H7 (cell line): ENCODE data around the gene RAP1GAP. TPM values are rescaled to one million over a fixed set of nuclear protein-coding genes. Genes with fewer than 3 reads are reported as not detected.

ENCODE experiments used
- DNase-seq: peaks from one replicate; pipeline ENCODE4 v3.0.0; 2012
- H3K27me3 ChIP-seq: 2 replicates; pipeline ENCODE4 v1.6.0; 2011; ENCODE audit warnings: mild to moderate bottlenecking, low read length; ENCODE audit not compliant: control insufficient read depth, insufficient read depth
- H3K36me3 ChIP-seq: replicated peaks from 2 replicates; pipeline ENCODE4 v1.5.1; 2011; ENCODE audit warnings: low read length; ENCODE audit not compliant: control insufficient read depth, insufficient read depth
- H3K4me3 ChIP-seq: 2 replicates; pipeline ENCODE4 v1.5.1; 2011; ENCODE audit warnings: low read depth, mild to moderate bottlenecking, control low read depth, low read length, moderate library complexity; ENCODE audit not compliant: insufficient read depth
- total RNA-seq: library from RNA; depleted of rRNA; stranded (reverse); fragments of >200 nt; shearing (Covaris generic); gene quantifications from 2 replicates; pipeline ENCODE4 v1.2.3, GENCODE V29; 2014

RAP1GAP gene
- total RNA-seq, 1 experiment from 2014 or later = 9.4 TPM

DNA sequence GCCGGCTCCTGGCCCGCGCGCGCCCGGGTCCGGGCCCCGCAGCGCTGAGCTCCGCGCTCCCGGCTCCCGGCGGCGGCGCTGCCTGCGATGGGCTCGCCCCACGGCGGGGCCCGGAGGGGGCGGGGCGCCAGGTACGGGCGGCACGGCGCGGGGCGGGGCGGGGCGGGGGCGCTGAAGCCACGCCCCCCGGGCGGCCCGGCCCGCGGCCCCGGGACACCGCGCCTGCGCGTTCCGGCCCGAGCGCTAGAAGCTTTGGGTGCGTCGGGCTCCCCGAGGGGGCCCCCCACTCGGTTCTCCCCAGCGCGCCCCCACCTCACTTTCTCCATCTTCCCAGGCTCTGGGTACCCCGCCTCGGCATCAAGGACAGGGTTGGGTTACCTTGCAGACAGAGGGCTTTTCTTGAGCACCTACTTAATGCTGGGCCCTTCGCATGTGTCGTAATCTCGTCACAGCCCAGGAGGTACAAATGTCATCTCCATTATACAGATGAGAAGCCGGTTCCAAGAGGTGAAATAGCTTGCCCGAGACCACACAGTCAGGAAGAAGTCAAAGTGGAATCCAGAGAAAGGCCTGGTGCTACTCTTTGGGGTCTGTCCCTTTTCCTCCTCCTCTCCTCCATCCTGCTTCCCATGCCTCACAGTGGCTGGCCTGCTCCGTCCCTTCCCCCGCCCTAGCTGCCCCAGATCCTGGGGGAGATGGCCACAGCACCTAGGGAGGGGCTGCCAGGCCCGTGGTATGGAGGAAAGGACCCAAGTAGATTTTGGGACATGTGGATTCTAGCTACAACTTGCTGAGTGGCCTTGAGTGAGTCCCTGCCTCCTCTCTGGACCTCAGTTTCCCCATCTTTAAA, 46.5 kb downstream of the RAP1GAP start:
- Histone ChIP-seq H3K27me3 (peaks cover 13% of the 10 kb centered on the region), H3K4me3 (peak overlapping the region; percentile 47), H3K36me3 (no peaks in the 10 kb centered on the region)
- peak; percentile 100 for DNase-seq

DNA sequence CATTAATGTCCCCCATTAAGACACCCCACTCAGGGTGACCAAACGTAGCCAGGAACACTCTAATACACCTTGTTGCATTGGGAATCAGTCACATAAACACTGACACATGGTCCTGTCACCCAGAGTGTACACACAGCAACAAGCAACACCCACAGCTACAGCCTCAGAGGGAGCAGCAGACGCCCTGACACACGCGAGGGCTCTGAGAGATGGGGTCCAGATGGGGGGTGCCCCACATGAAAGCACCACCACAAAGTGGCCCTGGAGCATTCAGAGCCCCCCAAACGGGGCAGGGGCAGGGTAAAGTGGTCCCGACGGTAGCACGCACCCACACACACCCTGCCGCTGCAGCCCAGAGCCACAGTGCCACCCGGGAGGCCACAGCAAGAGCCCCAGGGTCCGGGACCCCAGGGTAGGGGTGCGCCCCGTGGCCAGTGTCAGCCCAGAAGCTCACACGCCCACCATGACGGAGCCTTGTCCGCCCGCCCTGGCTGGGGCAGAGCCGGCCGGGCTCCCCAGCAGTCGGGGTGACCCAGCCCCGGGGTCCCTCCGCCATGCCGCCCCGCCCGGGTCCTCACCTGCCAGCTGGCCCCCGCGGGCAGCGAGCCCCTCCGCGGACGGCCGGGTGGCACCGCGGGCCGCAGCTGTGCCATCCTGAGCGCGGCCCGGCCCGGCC, 47.3 kb downstream of the RAP1GAP start:
- DNase-seq = peak; percentile 59
- Histone ChIP-seq H3K4me3 (peak overlapping the region; percentile 47), H3K36me3 (no peaks in the 10 kb centered on the region), H3K27me3 (peaks cover 13% of the 10 kb centered on the region)

DNA sequence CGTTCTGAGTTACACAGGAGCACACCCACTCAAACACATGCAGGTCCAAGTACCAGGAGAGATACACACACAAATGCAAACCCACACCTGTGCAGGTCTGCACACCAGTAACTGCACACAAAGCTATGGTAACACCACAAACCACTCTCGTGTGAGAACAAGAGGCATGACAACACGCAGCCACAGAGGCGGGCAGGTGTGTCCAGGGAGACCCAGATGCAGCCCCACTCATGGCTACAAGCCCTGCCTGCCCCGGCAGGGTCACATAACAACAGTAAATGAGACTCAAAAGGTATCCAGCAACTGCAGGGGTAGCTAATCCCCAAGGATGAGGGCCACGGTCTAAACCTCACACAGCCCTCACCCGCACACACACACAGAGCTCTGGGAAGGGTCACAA, 48.1 kb downstream of the RAP1GAP start:
- H3K4me3 ChIP-seq = no peak overlapping the region
- no peaks in the 10 kb centered on the region for H3K36me3 ChIP-seq
- no peak for DNase-seq
- peaks cover 13% of the 10 kb centered on the region for H3K27me3 ChIP-seq

DNA sequence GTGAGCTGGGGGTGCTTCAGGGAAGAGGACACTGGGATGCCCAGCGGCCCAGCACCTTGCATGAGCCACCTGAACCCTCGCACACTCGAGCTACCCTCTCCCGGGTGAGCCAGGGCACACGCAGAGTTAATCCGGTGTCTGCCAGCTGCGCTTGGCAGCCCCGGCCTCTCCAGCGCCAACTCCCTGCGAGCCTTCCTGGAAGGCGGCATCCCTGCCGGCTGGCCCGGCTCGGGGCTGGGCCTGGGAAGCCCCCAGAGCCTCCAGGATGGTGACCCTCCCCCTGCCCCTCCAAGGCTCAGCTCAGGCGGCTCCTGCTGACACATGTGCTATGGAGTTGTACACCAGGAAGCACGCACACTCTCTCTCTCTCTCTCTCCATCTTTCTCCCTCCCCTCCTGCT, 48.7 kb downstream of the RAP1GAP start:
- DNase-seq = no peak
- no peak overlapping the region for H3K4me3 ChIP-seq
- H3K27me3 ChIP-seq = peaks cover 13% of the 10 kb centered on the region
- no peaks in the 10 kb centered on the region for H3K36me3 ChIP-seq

DNA sequence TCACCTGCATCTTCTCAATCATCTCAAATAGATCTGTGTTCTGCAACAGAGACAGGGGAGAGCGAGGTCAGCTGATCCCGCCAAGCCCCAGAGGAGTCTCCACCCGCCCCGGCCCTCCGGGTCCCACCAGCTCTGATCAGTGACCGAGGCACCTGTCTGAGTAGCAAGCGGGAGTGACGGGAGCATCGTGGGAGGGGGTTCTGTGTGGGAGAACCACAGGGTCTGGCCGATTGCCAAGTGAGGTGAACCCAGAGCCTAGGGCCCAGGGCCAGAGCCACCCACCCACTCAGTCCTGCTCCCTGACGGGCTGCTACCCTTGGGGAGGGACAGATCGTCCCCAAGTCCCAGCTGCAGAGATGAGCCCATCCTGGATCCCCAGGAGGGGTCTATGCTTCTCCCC, 49.1 kb downstream of the RAP1GAP start:
- peak; percentile 61 for DNase-seq
- H3K4me3 ChIP-seq = no peak overlapping the region
- H3K36me3 ChIP-seq = no peaks in the 10 kb centered on the region
- H3K27me3 ChIP-seq = peaks cover 13% of the 10 kb centered on the region

DNA sequence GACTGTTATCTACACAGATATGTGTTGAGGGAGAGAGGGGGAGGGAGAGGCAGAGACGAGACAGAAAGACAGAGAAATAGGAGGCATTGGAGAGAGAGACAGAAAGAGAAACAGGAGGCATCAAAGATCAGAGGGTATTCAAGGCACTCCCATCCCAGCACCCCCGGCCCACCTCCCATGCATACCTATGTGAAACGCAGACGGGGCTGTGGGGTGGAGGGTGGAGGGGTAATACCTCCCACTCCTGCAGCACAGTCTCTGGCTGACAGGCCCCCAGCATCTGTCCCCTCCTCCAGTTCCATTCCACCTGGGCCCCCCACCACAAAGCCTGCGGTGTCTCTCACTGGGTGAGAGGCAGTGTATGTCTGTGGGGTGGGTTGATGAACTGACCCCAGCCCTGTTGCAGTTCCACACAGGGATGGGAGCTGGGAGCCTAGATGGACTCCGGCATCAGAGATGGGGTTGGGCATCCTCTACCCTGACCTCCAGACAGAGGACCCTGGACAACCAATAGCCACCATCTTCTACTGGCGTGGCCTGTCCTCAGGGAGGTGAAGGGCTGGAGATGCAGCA, 49.7 kb downstream of the RAP1GAP start:
- peak; percentile 74 for DNase-seq
- no peak overlapping the region for H3K4me3 ChIP-seq
- peaks cover 13% of the 10 kb centered on the region for H3K27me3 ChIP-seq
- H3K36me3 ChIP-seq = no peaks in the 10 kb centered on the region

DNA sequence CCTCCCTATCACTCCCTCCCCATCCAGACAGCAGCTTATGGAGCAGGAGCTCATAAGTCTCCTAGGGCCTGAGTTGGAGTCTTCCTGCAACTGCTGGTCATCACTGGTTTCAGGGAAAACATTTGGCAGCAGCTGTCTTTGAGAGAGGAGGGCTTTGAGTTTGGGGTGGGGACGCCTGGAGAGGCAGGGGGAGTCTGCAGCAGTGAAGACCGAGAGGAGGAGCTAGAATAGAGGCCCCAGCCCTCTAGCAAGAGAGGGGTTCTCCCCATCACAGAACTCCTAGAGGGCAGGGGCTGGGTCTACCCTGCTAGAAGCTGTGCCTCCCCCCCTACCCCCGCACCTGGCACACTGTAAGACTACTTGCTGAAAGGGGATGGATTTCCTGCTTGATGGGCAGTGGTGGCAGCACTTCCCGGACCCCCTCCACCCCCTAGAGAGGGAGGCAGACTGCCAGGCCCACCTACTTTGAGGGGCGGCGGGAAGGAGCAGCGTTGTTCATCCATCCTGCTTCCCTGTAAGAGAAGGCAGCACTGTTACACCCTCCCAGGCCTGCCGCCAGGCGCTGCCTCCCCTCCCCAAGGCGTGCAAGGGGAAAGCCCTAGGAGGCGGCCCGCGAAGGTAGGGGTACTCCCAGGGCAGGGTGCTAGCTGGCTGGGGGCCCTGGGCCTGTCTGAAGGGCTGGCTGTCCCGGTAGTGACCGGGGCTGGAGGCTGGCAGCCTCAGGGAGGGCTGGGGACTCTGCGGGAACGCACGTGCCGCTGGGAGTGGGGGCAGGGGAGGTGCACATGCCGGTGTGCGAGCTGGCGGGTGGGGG, 50.4 kb downstream of the RAP1GAP start:
- peak; percentile 85 for DNase-seq
- H3K27me3 ChIP-seq = peaks cover 13% of the 10 kb centered on the region
- no peaks in the 10 kb centered on the region for H3K36me3 ChIP-seq
- peak overlapping the region; percentile 8; the same call in 1 of the 2 replicates for H3K4me3 ChIP-seq

DNA sequence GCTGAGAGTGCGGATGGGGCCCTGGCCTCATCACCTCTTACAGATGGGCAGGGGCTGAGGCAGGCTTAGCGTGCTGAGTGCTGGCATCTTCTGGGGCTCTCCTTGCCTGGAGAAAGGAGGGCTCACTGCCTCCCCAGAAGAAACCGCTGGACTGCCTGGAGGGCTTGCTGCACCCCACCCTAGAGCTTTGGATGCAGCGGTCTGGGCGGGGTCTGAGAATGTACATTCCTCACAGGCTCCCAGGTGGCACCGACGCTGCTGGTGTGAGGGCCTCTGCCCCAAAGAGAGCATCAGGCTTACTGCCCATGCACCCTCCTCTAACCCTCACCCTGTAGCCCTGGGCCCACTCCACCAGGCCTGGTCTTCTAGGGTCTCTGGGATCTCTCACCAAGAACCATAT, 51.1 kb downstream of the RAP1GAP start:
- Histone ChIP-seq H3K4me3 (no peak overlapping the region), H3K27me3 (peaks cover 13% of the 10 kb centered on the region), H3K36me3 (no peaks in the 10 kb centered on the region)
- no peak for DNase-seq

DNA sequence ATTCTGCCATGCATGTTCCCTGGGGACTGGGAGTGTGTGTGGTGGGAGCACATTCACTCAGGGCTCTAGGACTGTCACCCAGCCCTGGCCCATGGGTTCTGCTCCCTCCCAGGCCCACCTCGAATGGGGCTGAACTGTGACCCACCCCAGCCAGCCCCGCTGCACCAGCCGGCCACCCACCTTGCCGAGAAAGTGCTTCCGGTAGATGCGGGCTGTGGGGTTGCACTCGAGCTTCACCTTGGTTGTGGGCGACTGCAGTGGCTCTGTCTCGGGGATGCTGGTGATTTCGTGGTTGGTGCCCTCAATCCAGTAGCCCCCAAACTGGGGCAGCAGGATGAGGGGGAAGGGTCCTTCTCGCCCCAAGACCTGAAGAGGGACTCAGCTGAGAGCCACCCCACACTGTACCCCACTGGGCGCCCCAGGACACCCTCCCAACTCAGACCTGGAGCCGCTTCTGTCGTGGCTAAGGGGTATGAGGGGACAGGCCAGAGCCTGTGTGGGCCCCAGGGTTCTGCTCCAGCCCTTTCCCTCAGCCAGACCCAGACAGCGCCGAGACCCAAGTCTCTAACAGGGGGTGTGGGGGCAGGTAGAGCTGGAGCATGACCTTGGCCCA, 51.9 kb downstream of the RAP1GAP start:
- Histone ChIP-seq H3K4me3 (no peak overlapping the region), H3K36me3 (no peaks in the 10 kb centered on the region), H3K27me3 (peaks cover 11% of the 10 kb centered on the region)
- DNase-seq = no peak

DNA sequence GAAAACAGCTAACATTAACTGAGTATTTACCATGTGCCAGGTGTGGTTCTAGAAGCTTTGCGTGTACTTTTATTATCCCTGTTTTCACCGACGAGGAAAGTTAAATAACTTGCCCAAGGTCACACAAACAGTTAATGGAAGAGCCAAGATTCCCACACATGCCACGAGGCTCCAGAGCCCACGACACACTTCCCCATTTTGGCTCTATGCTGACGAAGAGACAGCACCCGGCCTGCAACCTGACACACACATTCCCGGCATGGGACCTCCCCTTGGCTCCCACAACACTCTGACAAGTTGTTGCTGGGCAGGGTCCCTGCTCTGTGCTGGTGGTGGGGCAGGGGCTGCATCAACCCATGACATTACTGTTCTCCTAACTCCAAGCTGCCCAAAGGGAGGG, 52.8 kb downstream of the RAP1GAP start:
- DNase-seq = no peak
- peaks cover 7% of the 10 kb centered on the region for H3K27me3 ChIP-seq
- H3K4me3 ChIP-seq = no peak overlapping the region
- no peaks in the 10 kb centered on the region for H3K36me3 ChIP-seq

DNA sequence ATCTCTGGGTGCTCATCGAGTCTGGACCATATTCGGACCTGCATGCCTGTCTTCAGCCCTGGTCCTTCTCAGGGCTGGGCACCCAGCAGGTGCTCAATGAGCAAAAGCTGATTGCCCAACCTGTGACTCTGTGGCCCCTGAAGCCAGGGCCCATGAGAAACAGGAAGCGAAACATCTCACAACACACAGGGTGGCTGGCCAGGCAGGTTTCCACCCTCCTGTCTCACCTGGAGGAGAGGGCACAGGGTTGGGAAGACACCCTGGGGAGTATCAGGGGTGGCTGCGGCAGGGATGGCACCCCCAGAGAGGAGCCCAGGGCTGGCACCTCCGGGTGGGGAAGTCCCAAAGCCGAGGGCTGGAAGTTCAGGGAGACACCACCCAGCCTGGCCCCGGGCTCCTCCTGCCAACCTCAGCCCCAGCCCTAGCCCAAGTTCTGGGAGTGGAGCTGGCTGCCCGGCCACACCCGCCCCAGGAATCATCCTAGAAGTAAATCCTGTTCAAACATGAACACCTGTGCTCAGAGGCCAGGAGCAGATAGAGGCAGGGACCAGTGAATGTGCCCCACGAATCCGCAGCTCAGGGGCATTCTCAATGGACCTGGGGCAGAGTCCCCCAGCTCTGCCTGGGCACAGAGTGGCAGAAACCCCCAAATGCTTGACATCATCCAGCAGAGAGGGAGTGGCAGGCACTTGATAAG, 54.6 kb downstream of the RAP1GAP start:
- H3K4me3 ChIP-seq = no peak overlapping the region
- peaks cover 3% of the 10 kb centered on the region for H3K27me3 ChIP-seq
- H3K36me3 ChIP-seq = no peaks in the 10 kb centered on the region
- no peak for DNase-seq

DNA sequence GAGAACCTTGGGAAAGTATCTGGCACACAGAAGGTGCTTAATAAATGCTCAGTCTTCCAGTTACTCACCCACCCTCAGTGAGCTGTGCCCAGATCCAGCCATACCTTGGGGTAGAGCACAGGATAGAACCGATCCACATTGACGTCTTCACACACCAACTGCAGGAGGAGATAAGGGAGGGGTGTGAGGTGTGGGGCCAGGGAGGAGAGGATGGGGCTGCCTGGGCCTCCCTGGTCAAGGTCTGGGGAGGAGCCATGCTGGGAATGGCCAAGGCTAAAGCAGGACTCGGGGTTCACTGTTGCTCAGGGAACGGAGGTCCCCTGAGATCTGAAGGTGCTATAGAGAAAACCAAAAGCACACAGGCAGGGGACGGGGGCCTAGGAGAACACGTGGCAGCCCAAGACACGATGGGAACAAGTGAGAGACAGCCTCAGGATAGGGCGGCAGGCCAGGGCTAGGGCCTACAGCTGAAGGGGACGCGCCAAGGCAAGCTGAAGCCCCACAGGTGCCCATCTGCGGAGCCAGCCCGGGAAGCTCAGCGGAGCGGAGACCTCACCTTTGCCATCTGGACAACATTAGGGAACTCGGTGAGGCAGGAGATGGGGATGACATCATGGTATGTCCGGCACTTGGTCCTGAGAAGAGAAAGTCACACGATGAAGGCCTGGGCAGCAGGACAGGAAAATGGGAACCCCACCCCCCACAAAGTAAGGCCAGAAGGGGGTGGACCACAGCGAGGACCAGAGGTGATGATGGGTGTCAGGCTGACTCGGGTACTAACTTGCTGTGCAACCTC, 55.9 kb downstream of the RAP1GAP start:
- DNase-seq = no peak
- H3K27me3 ChIP-seq = no peaks in the 10 kb centered on the region
- no peak overlapping the region for H3K4me3 ChIP-seq
- no peaks in the 10 kb centered on the region for H3K36me3 ChIP-seq

DNA sequence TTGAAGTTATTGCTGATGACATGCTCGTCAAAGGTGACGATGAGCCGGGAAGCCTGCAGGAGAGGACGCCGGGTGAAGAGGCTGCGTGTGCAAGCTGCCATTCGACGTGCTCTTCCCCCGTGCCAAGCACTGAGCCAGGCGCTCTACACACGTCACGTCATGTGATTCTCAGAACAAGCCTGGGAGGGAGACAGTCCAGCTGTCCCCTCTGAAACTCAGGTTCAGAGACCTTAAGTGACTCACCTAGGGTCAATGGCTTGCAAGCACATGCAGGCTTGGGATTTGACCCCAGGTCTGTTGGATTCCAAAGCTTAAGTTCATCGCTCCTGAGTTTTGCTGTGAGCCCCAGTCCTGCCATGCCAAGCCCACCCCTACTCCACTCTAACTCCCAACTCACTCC, 57.1 kb downstream of the RAP1GAP start:
- no peak overlapping the region for H3K4me3 ChIP-seq
- DNase-seq = no peak
- no peaks in the 10 kb centered on the region for H3K27me3 ChIP-seq
- H3K36me3 ChIP-seq = no peaks in the 10 kb centered on the region
